ENCODE measurements around the gene C2orf49.
"Not testable (repeated sequence)": the region's sequence is repeated elsewhere in the genome, so short reads cannot be mapped to it uniquely, and the experiment has no call there.

C2orf49 gene

GRCh38 chr2:105321875-105322646 lies 15.3 kb upstream of the C2orf49 start:
- no peak for DNase-seq

GRCh38 chr2:105323111-105323510 lies 14.2 kb upstream of the C2orf49 start:
- DNase-seq: no peak

- DNase-seq: no peak
Observed at GRCh38 chr2:105324101-105324500, 13.2 kb upstream of the C2orf49 start.

DNA sequence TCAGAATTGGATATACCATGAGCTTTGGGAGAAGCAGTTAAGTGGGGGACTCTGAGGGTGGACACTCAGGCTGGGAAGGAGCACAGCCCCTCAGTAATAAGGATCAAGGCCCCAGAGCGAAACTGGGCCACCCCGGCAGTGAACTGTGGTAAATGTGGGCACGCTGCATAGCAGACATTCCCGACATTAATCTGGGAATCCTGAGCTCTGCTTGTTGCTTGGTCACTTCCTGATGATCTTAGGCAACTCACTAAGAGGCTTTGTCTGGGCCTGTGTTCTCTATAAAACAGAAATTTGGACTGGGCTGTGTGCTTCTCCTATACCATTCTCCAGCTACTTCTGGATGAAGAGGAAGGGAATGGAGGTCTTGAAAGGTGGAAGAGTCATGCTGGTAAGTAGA lies 12.6 kb upstream of the C2orf49 start:
- peak; percentile 88 for DNase-seq

GRCh38 chr2:105325389-105325963 lies 11.9 kb upstream of the C2orf49 start:
- DNase-seq: no peak

- not testable (repeated sequence) for DNase-seq
Observed at GRCh38 chr2:105327271-105327670, 10.1 kb upstream of the C2orf49 start.

DNA sequence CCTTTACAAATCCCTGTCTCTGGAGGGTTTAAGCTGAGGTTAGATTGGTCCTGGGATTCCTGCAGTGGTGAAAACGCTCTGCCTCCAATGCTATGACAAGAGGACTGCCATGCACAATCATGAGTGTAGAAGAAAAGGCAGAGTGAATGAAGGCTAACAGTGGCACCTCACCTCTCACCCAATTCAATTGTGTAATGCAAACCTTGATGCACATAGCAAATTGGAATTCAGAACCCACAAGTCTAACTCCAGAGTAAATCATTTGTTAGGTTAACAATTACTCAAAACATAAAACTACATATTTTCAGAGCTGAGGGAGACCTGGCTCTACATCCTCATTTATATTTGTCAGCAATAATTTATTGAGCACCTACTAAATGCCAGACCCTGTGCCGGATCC lies 9.7 kb upstream of the C2orf49 start:
- no peak for DNase-seq

DNA sequence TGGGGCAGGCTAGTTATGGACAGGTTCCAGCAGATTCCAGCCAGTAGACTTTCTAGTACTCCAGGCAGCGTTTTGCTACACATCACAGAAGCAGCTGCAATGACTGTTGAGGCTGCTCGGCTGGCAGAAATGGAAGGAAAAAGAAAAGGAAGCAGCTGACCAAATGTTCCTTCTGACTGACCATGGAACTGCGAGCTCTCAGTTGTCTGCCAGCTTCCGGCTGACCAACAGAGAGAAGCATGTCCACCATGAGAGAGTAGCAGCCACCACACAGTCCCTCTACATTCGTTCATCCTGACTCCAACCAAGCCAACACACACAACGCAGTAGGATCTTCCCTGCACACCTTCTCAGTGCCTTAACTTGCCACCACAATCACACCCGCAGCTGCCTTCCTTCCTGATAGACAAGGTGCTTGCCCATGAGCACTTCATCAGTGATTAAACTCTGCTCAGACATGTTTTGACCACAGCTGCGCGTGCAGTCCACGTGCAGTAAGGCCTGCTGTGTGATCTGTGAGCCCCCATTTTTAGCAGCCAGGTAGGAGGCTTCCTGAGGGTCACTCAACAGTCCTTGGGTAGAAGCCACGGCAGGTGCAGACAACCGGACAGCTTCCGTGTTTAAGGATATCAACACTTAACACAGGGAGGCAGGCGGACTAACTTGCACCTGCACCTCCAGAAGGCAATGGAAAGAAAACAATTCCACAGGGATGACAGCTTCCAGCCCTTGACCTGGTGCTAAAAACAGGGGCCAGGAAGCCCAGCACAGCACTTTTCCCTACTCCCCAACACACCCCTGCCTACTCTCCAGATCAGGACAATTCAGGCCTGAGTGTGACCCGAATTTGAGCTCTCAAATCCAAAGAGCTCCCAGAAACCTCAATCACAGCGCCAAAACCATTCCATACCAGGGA lies 8.8 kb upstream of the C2orf49 start:
- no peak for DNase-seq

GRCh38 chr2:105329197-105329554 lies 8.2 kb upstream of the C2orf49 start:
- DNase-seq: no peak

DNA sequence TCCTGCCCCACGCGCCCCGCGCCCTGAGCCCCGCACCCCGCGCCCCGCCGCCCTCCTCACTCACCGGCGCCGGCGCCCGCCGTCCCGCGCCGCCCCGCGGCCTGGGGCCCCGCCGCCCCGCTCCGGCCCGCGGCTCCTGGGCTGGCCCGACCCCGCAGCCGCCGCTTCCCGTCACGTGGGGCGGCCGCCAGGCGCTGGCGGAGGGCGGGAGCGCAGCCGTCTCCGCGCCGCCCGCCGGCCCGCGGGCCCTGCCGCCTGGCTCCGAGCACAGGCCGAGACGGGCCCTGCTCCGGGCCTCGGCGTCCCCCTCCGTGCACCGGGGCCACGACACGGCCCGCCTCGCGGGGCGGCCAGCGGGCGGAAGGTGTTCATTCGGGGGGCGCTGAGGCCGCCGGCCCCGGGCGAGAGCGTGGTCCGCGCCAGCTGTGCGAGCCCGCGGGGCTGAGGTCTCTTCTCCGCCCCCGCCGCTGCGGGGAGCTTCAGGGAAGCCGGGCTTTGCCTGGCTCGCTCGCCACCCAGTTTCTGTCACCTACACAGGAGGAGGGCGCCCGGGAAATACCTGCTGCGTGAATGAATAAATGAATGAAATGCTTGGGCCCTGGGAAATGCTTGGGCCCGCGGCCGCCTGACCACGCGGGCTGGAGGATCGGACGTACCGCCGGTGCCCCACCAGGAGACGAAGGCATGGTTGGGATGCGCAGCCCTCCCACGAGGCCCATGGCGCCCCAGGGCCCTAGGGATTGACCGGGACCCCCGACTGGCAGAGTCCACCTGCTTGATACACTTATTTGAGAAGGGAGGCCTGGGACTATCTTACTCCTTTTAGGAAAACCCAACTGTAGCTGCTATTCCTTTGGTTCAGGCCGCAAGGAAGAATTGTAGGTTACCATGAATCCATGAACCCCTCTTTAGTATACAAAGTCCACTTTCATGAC lies 7.5 kb upstream of the C2orf49 start, which contains the start of gene TGFBRAP1:
TSS of gene TGFBRAP1 (minus strand) at position 175 of the 935 bp plus-strand sequence. CDS start 21,434 bp downstream, outside the sequence.
- DNase-seq: peak; percentile 79

- peak; percentile 76 for DNase-seq
Observed at GRCh38 chr2:105330681-105331375, 6.5 kb upstream of the C2orf49 start.

GRCh38 chr2:105334211-105334610 lies 3.1 kb upstream of the C2orf49 start:
- no peak for DNase-seq

DNA sequence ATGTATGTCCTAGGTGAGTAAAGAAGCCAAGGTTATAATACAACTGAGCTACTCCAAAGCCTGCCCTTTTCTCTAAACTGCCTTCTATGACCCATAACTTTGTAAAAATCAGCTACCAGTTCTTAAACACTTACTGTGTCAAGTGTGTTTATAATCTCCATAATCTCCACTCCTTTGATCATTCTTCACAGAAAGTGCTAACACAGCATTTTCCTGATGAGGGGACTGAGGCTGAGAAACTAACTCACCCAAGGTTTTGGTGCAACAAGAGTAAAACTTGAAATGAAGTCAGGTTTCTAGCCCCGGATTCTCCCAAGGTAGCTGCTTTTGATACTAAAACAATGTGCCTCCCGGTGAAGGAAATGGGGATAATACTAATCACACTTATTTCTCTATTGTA lies 1.9 kb upstream of the C2orf49 start:
- no peak for DNase-seq

DNA sequence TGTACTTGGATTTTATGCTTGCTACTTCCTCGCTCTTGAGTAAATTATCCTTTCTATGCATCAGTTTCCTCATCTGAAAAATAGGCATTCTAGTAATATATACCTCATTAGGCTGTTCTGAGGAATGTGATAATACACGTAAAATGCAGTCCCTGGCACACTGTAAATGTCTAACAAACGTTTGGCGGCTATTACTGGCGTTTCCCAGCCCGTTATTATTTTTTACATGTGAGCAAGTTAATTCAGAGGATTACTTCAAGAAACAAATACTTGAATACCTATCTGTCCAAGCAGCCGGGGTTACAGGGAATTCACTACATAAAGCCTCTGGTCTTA lies 586 bp upstream of the C2orf49 start:
- DNase-seq: no peak

DNA sequence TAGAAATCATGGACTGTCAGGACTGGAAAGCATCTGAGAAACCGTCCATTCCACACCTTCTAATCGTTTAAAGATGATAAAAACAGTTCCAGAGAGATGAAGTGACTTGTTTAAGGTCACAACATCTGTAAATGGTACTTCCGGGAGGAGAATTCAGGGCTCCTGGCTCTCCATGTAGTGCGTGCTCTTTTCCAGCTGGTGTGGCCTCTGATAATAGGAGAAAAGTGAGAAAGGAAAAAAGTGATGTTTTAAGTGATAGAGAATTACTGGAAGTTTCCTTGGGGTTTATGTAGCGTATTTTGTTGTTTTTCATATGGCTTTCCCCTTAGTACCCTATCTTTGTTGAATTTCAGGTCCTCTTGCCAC lies 663 bp downstream of the C2orf49 start:
- no peak for DNase-seq

DNA sequence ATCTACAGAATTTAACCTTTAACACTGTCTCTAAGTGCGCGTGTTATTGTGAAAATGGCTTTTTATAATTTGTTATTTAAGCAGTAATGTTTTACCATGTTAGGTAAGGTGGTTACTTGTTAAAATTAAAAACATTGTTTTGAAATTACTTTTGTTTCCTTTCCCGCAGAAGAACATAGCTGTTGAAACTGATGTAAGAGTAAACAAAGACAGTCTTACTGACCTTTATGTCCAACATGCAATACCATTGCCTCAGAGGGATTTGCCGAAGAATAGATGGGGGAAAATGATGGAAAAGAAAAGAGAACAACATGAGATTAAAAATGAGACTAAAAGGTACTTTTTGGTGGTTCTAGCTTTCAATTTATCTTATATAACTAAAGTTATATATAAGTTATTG lies 2.1 kb downstream of the C2orf49 start:
- no peak for DNase-seq

- no peak for DNase-seq
Observed at GRCh38 chr2:105344704-105345345, 7.5 kb downstream of the C2orf49 start.

DNA sequence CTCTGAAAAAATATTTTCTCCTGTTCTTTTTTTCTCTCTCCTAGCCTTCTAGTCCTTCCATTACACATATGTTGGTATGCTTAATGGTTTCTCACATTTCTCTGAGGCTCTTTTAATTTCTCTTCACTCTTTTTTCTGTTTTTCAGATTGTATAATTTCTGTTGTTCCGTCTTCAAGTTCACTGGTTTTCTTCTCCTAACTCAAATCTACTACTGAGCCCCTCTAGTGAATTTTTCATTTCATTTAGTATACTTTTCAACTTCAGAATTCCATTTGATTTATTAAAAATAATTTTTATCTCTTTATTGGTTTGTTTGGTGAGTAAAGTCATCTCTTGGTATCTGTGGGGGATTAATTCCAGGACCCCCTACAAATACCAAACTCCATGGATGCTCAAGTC lies 19.8 kb downstream of the C2orf49 start:
- DNase-seq: no peak

- no peak for DNase-seq
Observed at GRCh38 chr2:105358593-105358992, 21.3 kb downstream of the C2orf49 start.

DNA sequence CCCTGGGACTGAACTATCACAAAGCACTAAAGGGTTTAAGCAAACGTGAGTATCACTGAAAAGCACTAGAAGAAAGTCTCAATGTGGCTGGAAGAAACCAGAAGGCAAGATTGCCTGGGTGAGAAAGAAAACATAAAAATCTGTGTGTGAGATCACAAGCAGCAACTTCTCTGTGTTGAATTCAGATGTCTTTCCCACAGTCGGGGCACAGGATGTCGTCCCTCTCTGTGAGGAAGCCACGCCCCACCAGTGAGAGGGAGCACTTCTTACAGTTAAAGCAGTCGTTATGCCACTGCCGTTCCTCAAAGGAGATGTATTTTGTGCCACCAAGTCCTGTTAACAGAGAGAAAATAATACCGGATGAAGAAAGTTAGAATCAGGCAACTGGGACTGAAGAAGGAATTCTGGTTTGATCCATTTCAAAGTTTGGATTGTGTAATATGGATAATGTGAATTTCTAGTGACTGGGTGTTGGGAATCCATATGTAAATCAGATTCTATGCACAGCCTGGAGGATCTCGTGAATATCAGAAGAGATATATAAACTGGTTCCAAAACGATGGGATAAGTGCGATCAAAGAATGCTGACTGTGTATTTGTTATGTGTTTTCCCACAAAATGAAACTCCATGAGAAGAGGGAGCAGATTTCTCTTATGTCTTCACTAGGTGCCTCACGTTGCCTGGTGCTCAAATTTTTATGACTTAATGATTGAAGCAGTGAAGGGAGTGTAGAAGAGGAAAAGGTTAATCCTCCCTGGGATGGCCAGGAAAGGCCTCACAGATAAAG lies 24.0 kb downstream of the C2orf49 start:
- DNase-seq: no peak

Measured in islet precursor cell (in vitro differentiated cells).